Measurements from ENCODE around the gene SRSF12.

DNA sequence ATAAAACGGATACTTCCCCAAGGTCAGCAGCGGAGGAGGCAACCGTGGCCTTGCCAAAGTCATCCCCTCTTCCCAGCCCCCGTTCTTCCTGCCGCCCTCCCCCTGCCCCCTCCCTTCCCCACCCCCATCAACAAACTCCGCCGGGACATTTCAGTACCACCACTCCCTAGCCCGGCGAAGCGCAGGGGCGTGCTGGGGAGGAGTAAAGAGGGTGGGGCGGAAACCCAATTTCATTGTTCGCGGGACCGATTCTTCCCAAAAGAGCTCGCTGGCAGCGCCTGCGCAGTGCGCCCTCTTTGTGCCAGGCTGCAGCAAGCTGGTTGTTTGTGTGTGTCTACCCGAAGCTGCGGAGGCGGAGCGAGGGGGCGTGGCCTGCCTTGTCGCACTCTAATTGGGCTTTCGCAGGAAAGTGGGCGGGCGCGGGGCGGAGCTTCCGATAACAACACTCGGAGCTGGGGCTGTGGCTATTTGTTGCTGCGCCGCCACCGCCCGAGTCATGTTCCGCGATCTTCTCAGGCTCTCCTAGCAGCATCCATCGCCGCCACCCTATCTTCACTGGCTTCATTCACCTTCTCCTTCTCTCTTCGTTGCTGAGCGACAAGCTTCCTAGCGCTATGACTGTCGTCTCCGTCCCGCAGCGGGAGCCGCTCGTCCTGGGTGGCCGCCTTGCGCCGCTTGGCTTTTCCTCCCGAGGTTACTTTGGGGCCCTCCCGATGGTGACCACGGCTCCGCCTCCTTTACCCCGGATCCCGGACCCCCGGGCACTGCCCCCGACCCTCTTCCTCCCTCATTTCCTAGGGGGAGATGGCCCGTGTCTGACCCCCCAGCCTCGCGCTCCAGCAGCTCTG lies 37.4 kb downstream of the SRSF12 start, which contains the start of gene PNRC1:
- TF ChIP-seq POLR2A (IDR thresholded peaks at IDR 0.05) = peak; percentile 100
- TF ChIP-seq, protein P1, sequence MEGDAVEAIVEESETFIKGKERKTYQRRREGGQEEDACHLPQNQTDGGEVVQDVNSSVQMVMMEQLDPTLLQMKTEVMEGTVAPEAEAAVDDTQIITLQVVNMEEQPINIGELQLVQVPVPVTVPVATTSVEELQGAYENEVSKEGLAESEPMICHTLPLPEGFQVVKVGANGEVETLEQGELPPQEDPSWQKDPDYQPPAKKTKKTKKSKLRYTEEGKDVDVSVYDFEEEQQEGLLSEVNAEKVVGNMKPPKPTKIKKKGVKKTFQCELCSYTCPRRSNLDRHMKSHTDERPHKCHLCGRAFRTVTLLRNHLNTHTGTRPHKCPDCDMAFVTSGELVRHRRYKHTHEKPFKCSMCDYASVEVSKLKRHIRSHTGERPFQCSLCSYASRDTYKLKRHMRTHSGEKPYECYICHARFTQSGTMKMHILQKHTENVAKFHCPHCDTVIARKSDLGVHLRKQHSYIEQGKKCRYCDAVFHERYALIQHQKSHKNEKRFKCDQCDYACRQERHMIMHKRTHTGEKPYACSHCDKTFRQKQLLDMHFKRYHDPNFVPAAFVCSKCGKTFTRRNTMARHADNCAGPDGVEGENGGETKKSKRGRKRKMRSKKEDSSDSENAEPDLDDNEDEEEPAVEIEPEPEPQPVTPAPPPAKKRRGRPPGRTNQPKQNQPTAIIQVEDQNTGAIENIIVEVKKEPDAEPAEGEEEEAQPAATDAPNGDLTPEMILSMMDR (IDR thresholded peaks at IDR 0.05) = peak in 3 of 5 experiments; percentile 7 to 43 (median 40)
